Endometrial microvascular endothelial cells (primary cell): ENCODE data around the gene CEP57. TPM values are rescaled to one million over a fixed set of nuclear protein-coding genes. Genes with fewer than 3 reads are reported as not detected.
"Not testable (repeated sequence)": the region's sequence is repeated elsewhere in the genome, so short reads cannot be mapped to it uniquely, and the experiment has no call there.

Experiments used
- in situ Hi-C: cut with HindIII; loops from 2 replicates; pipeline ENCODE4 v1.10.0; 2017; ENCODE audit warnings: low sequenced_read_pairs, low pct_unique_long_range_greater_than_20kb; ENCODE audit errors: inconsistent ontology term
- total RNA-seq: library from RNA; depleted of rRNA; stranded (reverse); fragments of >200 nt; gene quantifications from one replicate; pipeline ENCODE4 v1.2.3, GENCODE V29; 2015; ENCODE audit errors: inconsistent ontology term

The CEP57 gene
- total RNA-seq, 1 donor from 2014 or later, result 21.4 TPM

- in situ Hi-C loops, result no loop called here
Observed at GRCh38 chr11:95794086-95794485, 3.8 kb downstream of the CEP57 start.

GRCh38 chr11:95795627-95796295 is 5.5 kb downstream of the CEP57 start:
- in situ Hi-C loops, result no loop called here

- in situ Hi-C loops, result no loop called here
Observed at GRCh38 chr11:95796501-95796900, 6.2 kb downstream of the CEP57 start.

GRCh38 chr11:95799546-95799945 is 9.2 kb downstream of the CEP57 start:
- in situ Hi-C loops, result no loop called here

GRCh38 chr11:95800438-95800837 is 10.1 kb downstream of the CEP57 start:
- in situ Hi-C loops, result no loop called here

- in situ Hi-C loops, result no loop called here
Observed at GRCh38 chr11:95802806-95803205, 12.5 kb downstream of the CEP57 start.

GRCh38 chr11:95803973-95804372 is 13.7 kb downstream of the CEP57 start:
- in situ Hi-C loops, result no loop called here

- in situ Hi-C loops, result no loop called here
Observed at GRCh38 chr11:95805869-95806268, 15.6 kb downstream of the CEP57 start.

- in situ Hi-C loops, result not testable (repeated sequence)
Observed at GRCh38 chr11:95806464-95806863, 16.2 kb downstream of the CEP57 start.

GRCh38 chr11:95811052-95811451 is 20.8 kb downstream of the CEP57 start:
- in situ Hi-C loops, result not testable (repeated sequence)

GRCh38 chr11:95816037-95816436 is 25.7 kb downstream of the CEP57 start:
- in situ Hi-C loops, result no loop called here

GRCh38 chr11:95821640-95822039 is 31.3 kb downstream of the CEP57 start:
- in situ Hi-C loops, result no loop called here

GRCh38 chr11:95827696-95828095 is 37.4 kb downstream of the CEP57 start:
- in situ Hi-C loops, result no loop called here

GRCh38 chr11:95829580-95830259 is 39.4 kb downstream of the CEP57 start:
- in situ Hi-C loops, result no loop called here

GRCh38 chr11:95831198-95831883 is 41.0 kb downstream of the CEP57 start:
- in situ Hi-C loops, result no loop called here

- in situ Hi-C loops, result no loop called here
Observed at GRCh38 chr11:95832763-95833162, 42.5 kb downstream of the CEP57 start.

GRCh38 chr11:95833378-95833777 is 43.1 kb downstream of the CEP57 start:
- in situ Hi-C loops, result no loop called here

GRCh38 chr11:95835351-95835750 is 45.1 kb downstream of the CEP57 start:
- in situ Hi-C loops, result no loop called here

- in situ Hi-C loops, result no loop called here
Observed at GRCh38 chr11:95835768-95836488, 45.6 kb downstream of the CEP57 start.
